ENCODE measurements around the gene TCERG1L.
"Not testable (repeated sequence)": the region's sequence is repeated elsewhere in the genome, so short reads cannot be mapped to it uniquely, and the experiment has no call there.

The TCERG1L gene

GRCh38 chr10:131165092-131165491 is 146.4 kb downstream of the TCERG1L start:
- no peak for DNase-seq (ENCODE audit: low read depth in 3 of 3)

GRCh38 chr10:131162866-131163843 is 148.4 kb downstream of the TCERG1L start:
- no peak for DNase-seq (ENCODE audit: low read depth in 3 of 3)

DNA sequence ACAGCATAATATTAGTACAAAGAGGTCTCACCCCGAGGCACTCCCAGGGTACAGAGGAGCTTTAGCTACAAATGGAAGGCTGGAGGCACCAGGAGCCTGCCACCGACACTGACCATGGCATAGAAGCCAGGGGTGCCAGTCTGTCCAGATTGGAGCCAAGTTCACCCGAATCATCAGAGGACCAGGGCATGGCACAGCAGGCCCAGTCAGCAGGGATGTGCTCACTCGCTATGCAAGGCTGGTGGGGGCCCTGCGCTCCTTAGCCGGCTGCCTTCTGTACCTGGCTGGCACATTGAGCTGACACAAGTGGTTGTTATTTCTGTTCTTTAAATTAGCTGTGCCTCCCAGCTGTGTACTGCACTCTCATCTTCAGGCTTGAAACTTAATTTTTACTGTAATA is 149.3 kb downstream of the TCERG1L start:
- DNase-seq (ENCODE audit: low read depth in 3 of 3): no peak

- no peak for DNase-seq (ENCODE audit: low read depth in 3 of 3)
Measured at GRCh38 chr10:131161087-131161486, 150.4 kb downstream of the TCERG1L start.

DNA sequence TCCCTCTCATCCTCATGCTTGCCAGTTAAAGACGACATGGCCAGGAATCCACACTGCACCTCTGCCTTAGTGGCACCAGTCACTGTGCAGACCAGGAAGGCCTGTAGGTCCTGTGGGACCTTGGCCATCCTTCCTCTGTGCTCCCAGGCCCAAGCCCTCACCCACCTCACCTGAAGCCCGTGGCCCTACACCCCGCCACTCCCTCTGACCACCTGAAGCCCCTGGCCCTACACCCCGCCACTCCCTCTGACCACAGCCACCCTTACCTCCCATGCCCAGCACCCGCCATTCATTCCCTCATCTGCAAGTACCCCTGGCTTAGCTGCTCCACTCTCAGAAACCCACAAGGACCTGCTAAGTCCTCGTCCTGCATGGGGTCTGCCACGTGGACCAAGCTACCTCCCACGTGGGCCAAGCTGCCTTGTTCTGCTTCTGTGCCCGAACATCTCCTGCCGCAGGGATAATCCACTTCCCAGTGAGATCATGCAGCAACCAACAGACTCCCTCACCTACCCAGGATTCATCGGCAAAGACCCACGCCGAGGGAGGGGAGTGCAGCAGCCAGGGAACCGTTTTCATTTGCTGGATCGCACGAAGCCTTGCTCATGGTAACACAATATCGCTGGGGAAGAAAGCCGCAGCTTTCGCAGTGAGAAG is 151.2 kb downstream of the TCERG1L start:
- DNase-seq (ENCODE audit: low read depth in 3 of 3): no peak

DNA sequence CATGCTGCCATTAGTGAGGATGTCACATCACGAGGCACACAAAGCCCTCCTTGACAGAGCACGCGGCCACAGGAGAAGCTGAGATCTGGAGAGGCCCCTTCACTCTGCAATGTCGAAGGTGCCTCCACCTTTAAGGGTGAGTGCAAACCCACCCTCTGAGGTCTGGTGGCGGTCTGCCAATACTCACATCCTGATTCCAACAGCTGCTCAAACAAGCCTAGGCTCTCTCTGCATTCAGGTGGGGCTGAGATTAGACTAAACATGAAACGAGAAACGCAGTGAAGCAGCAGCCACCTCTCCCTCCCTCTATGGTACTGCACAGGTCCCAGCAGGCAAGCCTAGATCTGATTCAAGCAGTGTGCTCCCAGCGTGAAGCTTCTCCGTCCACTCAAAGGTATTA is 151.8 kb downstream of the TCERG1L start:
- DNase-seq (ENCODE audit: low read depth in 3 of 3): no peak

DNA sequence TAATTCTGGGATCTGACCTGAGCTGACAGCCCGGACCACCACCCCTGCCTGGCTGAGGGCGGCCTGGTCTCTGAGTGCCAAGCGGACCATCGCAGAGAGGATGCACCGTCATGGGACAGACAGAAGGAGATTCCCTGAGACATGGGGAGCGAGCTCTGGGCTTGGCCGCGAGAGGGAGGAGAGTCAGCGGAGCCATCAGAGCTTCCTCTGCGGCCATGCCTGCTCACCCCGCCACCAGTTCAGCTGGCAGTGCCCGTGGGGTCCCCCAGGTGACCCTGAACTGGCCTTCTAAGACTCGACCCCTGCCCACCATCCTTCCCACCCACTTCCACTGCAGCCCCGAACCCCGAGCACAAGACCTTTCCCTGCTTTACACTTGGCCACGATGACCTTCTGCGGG is 152.8 kb downstream of the TCERG1L start:
- no peak for DNase-seq (ENCODE audit: low read depth in 3 of 3)

- DNase-seq (ENCODE audit: low read depth in 3 of 3): no peak
Measured at GRCh38 chr10:131157899-131158298, 153.6 kb downstream of the TCERG1L start.

DNA sequence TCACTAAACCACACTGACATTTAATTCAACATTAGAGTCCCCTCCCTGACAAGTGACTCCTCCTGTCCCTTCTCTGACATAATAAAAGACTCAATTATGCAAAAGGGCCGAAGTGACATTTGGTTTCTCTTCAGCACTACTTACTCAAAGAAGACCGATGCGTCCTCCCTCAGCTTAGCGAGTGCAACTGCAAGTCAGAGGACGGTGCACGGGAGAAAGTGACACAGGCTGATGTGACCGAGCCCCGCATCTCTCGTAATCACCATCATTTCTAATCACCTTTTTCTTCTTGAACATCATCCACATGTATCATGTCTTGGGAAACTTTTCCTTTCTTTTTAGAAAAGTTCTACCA is 155.7 kb downstream of the TCERG1L start:
- no peak for DNase-seq (ENCODE audit: low read depth in 3 of 3)

- DNase-seq (ENCODE audit: low read depth in 3 of 3): no peak
Measured at GRCh38 chr10:131155218-131155875, 156.2 kb downstream of the TCERG1L start.

DNA sequence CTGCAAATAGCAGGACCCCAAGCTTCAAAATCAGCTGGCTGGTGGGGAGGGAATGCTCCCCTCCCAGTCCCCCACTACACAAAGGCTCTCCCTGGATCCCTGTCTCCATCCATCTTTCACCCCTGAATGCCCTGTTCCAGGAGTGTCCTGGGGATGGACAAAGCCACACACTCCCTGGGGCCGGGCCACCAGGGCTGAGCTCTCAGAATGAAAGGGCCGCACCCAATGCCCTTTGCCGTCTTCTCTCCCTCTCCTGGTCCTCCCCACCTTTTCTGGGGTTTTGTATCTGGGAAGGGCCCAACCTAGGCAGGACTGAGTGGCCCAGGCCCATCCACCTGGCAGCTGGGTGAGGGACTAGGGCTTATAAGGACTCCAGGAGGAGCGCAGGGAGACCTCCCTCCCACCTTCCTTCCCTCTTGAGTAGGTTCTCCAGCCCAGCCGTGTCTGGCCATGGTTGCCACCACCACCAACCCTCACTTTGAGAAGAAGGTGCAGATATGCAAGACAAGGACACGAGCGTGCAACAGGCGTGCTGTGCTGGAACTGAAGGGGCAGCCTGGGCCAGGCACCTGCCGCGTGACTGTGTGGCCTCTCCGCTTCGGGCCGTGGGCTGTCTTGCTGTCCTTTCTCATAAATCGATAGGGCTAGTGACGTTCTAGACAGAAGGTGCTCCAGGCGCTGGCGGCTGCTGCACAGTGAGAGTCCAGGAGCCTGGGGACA is 157.1 kb downstream of the TCERG1L start:
- DNase-seq (ENCODE audit: low read depth in 3 of 3): no peak

DNA sequence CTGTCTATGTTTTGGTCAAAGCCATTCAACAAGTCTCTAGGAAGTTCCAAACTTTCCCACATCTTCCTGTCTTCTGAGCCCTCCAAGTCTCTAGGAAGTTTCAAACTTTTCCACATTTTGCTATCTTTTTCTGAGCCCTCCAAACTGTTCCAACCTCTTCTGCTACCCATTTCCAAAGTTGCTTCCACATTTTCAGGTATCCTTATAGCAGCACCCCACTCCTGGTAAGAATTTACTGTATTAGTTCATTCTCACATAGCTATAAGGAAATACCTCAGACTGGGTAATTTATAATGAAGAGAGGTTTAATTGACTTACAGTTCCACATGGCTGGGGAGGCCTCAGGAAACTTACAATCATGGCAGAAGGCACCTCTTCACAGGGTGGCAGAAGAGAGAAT is 159.1 kb downstream of the TCERG1L start:
- DNase-seq (ENCODE audit: low read depth in 3 of 3): not testable (repeated sequence)

DNA sequence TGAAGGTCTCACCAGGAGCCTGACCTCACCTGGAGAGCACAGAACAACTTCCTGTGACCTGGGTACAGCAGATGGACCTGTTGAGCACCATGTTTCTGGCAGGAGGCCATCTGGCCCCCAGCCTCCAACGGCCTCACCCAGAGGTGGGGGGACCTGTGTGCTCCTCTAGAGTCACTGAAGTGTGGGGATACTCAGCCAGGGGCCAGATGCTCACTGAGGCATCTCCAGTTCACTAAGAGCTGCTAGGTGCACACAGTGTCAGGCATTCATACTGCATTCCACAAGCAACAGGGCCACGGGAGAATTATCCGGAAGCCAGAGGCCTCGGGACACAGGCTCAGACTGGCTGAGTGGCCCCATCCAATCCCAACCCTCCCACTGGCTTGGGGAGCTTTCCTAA is 161.4 kb downstream of the TCERG1L start:
- no peak for DNase-seq (ENCODE audit: low read depth in 3 of 3)

GRCh38 chr10:131149586-131149985 is 161.9 kb downstream of the TCERG1L start:
- no peak for DNase-seq (ENCODE audit: low read depth in 3 of 3)

GRCh38 chr10:131149111-131149510 is 162.4 kb downstream of the TCERG1L start:
- no peak for DNase-seq (ENCODE audit: low read depth in 3 of 3)

GRCh38 chr10:131148270-131148669 is 163.3 kb downstream of the TCERG1L start:
- DNase-seq (ENCODE audit: low read depth in 3 of 3): no peak

DNA sequence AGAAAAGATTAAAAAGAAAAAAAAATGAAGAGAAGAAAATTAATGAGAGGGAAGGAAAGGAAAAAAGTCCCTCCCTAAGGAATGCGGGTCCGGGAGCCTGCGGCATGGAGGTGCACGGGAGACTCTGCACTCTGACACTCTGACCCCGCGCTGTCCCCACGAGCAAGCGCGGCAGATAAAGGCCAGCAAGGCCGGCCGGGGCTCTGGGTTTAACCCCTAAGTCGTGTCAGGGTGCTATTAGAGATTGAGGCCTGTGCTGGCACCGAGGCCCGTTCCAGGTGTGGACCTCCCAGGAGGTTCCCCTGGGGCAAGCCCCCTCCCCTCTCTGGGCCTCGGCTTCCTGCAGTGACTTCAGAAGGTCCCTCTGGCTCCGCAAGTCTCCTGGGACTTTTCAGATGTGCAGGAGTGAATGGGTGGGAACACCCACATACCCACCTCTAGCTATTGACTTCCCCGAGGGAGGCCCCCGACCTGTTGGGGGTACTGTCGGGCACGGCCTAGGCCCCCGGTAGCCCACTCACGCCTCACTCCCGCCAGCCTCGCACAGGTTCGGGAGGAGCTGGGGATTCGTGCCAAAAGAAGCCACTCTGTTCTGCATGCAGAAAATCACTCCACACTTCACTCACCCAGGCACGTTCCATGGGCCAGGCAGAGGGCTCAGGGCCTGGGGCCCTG is 164.1 kb downstream of the TCERG1L start:
- no peak for DNase-seq (ENCODE audit: low read depth in 3 of 3)

DNA sequence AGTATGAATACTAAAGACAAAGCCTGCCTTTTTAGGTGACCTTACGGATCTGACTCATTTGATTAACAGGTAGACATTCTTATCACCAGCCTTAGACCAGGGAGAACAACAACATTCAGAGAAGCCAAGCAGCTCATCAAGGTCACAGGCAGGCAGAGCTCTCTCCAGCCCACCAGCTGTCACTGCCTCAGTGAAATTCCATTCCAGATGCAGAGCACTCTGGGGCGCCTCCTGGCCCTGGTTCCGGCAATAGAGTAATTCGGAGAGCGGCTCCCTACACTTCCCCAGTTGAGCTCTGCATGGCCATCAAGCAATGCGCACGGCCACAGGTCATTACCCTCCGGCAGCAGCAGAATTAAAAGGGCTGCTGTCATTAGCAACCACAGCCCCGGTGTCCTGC is 164.7 kb downstream of the TCERG1L start:
- no peak for DNase-seq (ENCODE audit: low read depth in 3 of 3)

GRCh38 chr10:131145756-131146155 is 165.8 kb downstream of the TCERG1L start:
- no peak for DNase-seq (ENCODE audit: low read depth in 3 of 3)

DNA sequence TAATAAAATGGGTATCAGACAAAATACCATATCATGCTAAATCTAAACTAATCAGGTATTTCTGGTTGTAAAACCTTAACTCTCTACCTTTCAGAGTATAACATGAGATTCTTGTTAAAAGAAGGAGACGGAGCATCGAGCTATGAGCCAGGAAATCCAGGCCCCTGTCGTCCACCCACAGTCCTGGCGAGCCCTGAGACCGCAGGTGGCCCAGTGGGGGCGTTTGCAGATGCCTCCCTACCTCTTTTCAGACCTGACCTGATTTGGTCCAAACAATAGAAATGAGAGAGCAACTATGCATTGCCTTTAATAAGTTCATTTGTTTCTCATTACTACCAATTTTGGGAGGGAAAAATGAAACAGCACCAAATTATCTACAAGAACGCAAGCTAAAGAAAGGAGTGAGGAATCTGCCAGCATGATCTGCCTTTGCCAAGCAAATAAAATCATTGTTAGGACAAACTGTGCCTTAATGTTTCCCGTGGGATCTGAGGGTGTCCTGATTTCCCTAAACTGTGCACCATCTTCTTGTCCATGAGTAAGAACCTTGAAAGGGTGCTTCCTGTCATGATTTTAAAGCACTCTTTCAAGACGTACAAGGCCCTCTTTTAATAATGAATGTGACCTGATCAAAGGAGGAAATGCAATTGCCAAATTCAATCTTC is 166.7 kb downstream of the TCERG1L start:
- no peak for DNase-seq (ENCODE audit: low read depth in 3 of 3)

DNA sequence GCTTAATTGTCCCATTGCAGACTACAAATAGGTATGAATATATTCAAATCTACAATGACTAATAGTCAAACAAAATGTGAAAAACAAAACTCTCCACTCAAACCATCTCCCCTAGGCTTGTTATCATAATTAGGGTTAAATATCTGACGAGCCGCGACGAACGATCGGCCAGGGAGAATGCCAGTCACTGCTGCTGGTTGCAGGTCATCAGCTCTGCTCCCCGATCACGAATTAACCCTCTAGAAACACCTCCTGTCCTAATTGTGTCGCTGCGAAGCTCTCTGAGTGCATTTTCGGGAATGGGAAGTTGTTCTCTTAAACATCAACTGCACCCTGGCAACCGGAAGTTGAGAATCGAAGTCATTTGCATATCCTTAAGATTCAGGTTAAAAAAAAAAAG is 167.3 kb downstream of the TCERG1L start:
- no peak for DNase-seq (ENCODE audit: low read depth in 3 of 3)

Data from stimulated activated CD4-positive, alpha-beta T cell treated with anti-CD3 and anti-CD28 coated beads, TNF-alpha, amount 100 ng/mL, for 4 hours (primary cell).